CD4-positive, CD25-positive, alpha-beta regulatory T cell (primary cell): Measurements from ENCODE around the gene PIP5K1C. TPM values are rescaled to one million over a fixed set of nuclear protein-coding genes. Genes with fewer than 3 reads are reported as not detected.

Experiments
- ATAC-seq, 2 donors: fragments of 150-1000 bp; cut with Tn5 transposase; one replicate each; pipeline ENCODE4 v1.10.0; 2021; ENCODE audit warnings: low read depth in 2 of 2, moderate number of reproducible peaks in 2 of 2, moderate library complexity in 1 of 2
- DNase-seq, 3 donors: peaks; one replicate each; pipeline versions ENCODE4 v3.0.0 to v3.0.0-alpha.2; 2012 to 2022; ENCODE audit warnings: mixed read lengths in 1 of 3
- H3K27ac ChIP-seq: one replicate; pipeline ENCODE4 v1.7.0; 2013; ENCODE audit warnings: mild to moderate bottlenecking, low read length; ENCODE audit not compliant: insufficient read depth, poor library complexity, severe bottlenecking
- H3K27me3 ChIP-seq: one replicate; pipeline ENCODE4 v1.7.0; 2013; ENCODE audit warnings: low read length; ENCODE audit not compliant: control insufficient read depth, insufficient read depth
- H3K36me3 ChIP-seq: one replicate; pipeline ENCODE4 v1.7.0; 2013; ENCODE audit warnings: mild to moderate bottlenecking, low read length, moderate library complexity; ENCODE audit not compliant: control insufficient read depth, insufficient read depth
- H3K4me1 ChIP-seq: 2 replicates; pipeline ENCODE4 v1.7.0; 2013; ENCODE audit warnings: mild to moderate bottlenecking, low read length; ENCODE audit not compliant: insufficient read depth, control insufficient read depth, poor library complexity, severe bottlenecking
- H3K4me3 ChIP-seq: one replicate; pipeline ENCODE4 v1.7.0; 2013; ENCODE audit warnings: low read depth, mild to moderate bottlenecking, low read length, moderate library complexity
- H3K9me3 ChIP-seq, 2 experiments: 1 replicate in 1 of 2; 2 replicates in 1 of 2; pipeline ENCODE4 v1.7.0; 2013; ENCODE audit warnings: low read length in 2 of 2, mild to moderate bottlenecking in 1 of 2, moderate library complexity in 1 of 2; ENCODE audit not compliant: control insufficient read depth in 2 of 2
- H3K27ac Mint-ChIP-seq, 3 donors: one replicate each; pipeline ENCODE4 v1.8.0; 2020 to 2022; ENCODE audit warnings: mild to moderate bottlenecking in 3 of 3, mixed read lengths in 3 of 3, moderate library complexity in 2 of 3
- H3K27me3 Mint-ChIP-seq: one replicate; pipeline ENCODE4 v1.8.0; 2022; ENCODE audit warnings: mild to moderate bottlenecking, mixed read lengths
- H3K36me3 Mint-ChIP-seq: one replicate; pipeline ENCODE4 v1.8.0; 2020; ENCODE audit warnings: mixed read lengths
- H3K4me1 Mint-ChIP-seq, 4 donors: one replicate each; pipeline ENCODE4 v1.8.0; 2020 to 2022; ENCODE audit warnings: mixed read lengths in 4 of 4, mild to moderate bottlenecking in 1 of 4
- H3K4me3 Mint-ChIP-seq, 4 donors: one replicate each; pipeline ENCODE4 v1.8.0; 2020 to 2022; ENCODE audit warnings: mild to moderate bottlenecking in 4 of 4, mixed read lengths in 4 of 4, moderate library complexity in 3 of 4
- H3K9me3 Mint-ChIP-seq, 7 donors: one replicate each; pipeline ENCODE4 v1.8.0; 2020 to 2022; ENCODE audit warnings: mixed read lengths in 7 of 7, mild to moderate bottlenecking in 3 of 7, moderate library complexity in 2 of 7
- polyA plus RNA-seq, 4 donors: library from polyadenylated mRNA; unstranded; fragments of 300-500 nt; fragmentation: Illumina TruSeq; gene quantifications; one replicate each; pipeline ENCODE4 v1.2.3, GENCODE V29; 2021
- total RNA-seq: library from RNA; stranded (reverse); gene quantifications from one replicate; pipeline ENCODE4 v1.2.3, GENCODE V29; 2022

The PIP5K1C gene
- total and polyA plus RNA-seq, 5 donors from 2014 or later, result 3.8 to 28.1 (median 4.5) TPM

DNA sequence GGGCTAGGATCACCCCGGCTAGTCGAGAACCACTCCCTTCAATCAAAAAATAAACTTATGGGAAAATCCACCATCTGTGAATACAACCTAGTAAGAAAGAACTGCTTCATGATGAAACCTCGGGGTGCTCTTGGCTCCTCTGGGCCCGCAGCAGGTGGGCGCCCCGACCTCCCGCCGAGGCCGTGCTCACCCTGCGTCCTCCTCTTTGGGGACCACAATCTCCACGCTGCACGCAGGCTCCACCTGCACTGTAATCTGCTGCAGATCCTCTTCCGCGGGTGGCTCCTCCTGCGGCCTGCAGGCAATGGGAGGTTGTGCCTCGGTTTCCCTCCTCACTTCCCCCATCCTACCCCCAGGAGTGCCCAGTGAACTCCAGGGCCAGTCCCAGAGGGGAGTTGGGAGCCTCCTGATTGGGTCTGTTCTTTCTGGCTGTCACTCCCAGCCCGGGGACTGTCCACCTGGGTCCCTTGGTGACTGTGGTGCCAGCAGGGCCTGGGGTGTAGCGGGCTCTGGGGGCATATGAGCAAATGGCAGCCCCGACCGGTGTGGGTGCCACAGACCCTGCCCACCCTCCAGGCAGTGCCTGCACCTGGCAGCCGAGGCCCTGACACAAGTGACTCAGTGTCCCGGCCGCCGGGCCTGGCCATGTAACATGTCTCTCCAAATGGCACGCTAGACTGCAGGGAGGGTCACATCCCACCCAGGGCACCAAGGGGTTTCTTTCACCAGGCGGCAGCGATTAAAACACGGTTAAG is 58.6 kb downstream of the PIP5K1C start:
- Histone ChIP-seq H3K9me3 (no peaks in the 10 kb centered on the region), H3K27me3 (no peaks in the 10 kb centered on the region), H3K4me1 (no peaks in the 10 kb centered on the region), H3K36me3 (peaks cover 7% of the 10 kb centered on the region), H3K27ac (no peak overlapping the region), H3K4me3 (no peak overlapping the region)
- DNase-seq (no peak), ATAC-seq (no peak)
- Mint-ChIP-seq H3K4me1 (no peaks in the 10 kb centered on the region), H3K27me3 (no peaks in the 10 kb centered on the region), H3K36me3 (peaks cover 10% of the 10 kb centered on the region), H3K4me3 (no peak overlapping the region), H3K9me3 (no peaks in the 10 kb centered on the region), H3K27ac (no peak overlapping the region)

DNA sequence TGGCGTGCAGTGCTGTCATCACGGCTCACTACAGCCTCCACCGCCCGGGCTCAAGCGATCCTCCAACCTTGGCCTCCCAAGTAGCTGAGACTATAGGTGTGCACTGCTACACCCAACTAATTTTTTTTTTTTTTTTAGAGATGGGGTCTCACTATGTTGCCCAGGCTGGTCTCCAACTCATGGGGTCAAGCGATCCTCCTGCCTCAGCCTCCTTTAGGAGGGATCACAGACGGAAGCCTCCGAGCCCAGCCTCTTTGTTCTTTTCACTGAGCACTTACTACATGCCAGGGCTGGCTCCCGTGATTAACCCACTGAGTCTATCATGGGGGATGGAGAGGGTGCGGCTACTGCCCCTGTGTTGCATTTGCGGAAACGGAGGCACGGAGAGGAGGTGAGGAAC is 60.8 kb downstream of the PIP5K1C start:
- no peak overlapping the region for H3K4me3 ChIP-seq
- no peaks in the 10 kb centered on the region for H3K27me3 Mint-ChIP-seq
- H3K4me3 Mint-ChIP-seq, result no peak overlapping the region
- H3K4me1 ChIP-seq, result no peaks in the 10 kb centered on the region
- no peaks in the 10 kb centered on the region for H3K4me1 Mint-ChIP-seq
- peaks cover 7% of the 10 kb centered on the region for H3K36me3 ChIP-seq
- H3K9me3 Mint-ChIP-seq, result peaks cover 0 to under 1% (median 0%) of the 10 kb centered on the region in 7 donors
- H3K36me3 Mint-ChIP-seq, result peaks cover 10% of the 10 kb centered on the region
- H3K27ac Mint-ChIP-seq, result no peak overlapping the region
- DNase-seq (no peak), ATAC-seq (no peak)
- no peak overlapping the region for H3K27ac ChIP-seq
- H3K27me3 ChIP-seq, result no peaks in the 10 kb centered on the region
- H3K9me3 ChIP-seq, result no peaks in the 10 kb centered on the region

GRCh38 chr19:3638208-3639193 is 61.8 kb downstream of the PIP5K1C start:
- Histone ChIP-seq H3K27me3 (no peaks in the 10 kb centered on the region), H3K4me1 (no peaks in the 10 kb centered on the region), H3K9me3 (no peaks in the 10 kb centered on the region), H3K4me3 (no peak overlapping the region), H3K27ac (no peak overlapping the region), H3K36me3 (peaks cover 7% of the 10 kb centered on the region)
- Mint-ChIP-seq H3K27me3 (no peaks in the 10 kb centered on the region), H3K36me3 (peaks cover 10% of the 10 kb centered on the region), H3K27ac (no peak overlapping the region), H3K4me1 (no peaks in the 10 kb centered on the region), H3K4me3 (no peak overlapping the region), H3K9me3 (peaks cover 0 to 1% (median 0%) of the 10 kb centered on the region in 7 donors)
- DNase-seq, result no peak
- ATAC-seq, result no peak

DNA sequence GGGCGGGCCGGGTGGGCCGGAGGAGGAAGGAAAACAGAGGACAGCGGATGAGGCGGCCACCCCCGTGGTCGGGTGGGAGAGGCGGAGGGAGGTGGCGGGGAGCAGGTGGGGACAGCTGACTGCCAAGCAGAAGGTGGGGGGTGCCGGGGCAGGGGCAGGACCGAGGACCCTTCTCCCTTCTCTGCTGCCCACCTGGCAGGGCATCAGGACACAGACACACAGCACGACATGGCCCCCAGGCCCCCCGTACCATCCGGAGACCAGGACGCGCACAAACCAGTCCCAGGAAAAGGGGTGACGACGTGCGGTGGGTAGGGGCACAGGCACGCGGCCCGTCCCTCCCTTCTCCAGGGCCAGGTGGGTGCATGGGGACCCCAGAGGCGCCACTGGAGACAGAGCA is 62.6 kb downstream of the PIP5K1C start:
- ATAC-seq (no peak), DNase-seq (no peak)
- peaks cover 6% of the 10 kb centered on the region for H3K36me3 Mint-ChIP-seq
- no peaks in the 10 kb centered on the region for H3K4me1 Mint-ChIP-seq
- Histone ChIP-seq H3K4me3 (no peak overlapping the region), H3K27ac (no peak overlapping the region), H3K27me3 (no peaks in the 10 kb centered on the region), H3K36me3 (peaks cover 7% of the 10 kb centered on the region), H3K4me1 (no peaks in the 10 kb centered on the region), H3K9me3 (no peaks in the 10 kb centered on the region)
- H3K27ac Mint-ChIP-seq, result no peak overlapping the region
- H3K27me3 Mint-ChIP-seq, result no peaks in the 10 kb centered on the region
- peaks cover 0 to 1% (median 0%) of the 10 kb centered on the region in 7 donors for H3K9me3 Mint-ChIP-seq
- no peak overlapping the region for H3K4me3 Mint-ChIP-seq

DNA sequence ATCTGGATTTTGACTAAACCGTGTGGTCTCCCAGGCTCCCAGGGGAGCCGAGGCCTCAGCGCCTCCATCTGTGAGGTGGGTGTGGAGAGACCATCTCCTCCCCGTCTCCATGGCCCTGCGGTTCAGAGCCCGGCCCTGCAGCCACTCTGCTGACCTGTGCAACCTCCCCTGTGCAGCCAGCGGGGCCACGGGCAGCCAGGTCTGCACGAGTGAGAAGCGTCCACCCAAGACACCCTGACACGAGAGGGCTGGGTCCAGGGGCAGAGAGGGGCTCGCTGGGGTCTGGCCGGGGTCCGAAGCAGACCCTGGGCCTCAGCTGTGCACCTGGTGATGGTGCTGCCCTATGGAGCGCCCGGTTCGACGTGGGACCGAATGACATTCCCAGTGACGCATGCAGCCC is 63.3 kb downstream of the PIP5K1C start:
- Mint-ChIP-seq H3K4me3 (no peak overlapping the region), H3K27me3 (no peaks in the 10 kb centered on the region), H3K27ac (no peak overlapping the region), H3K4me1 (no peaks in the 10 kb centered on the region), H3K36me3 (peaks cover 5% of the 10 kb centered on the region), H3K9me3 (peaks cover 0 to 1% (median 0%) of the 10 kb centered on the region in 7 donors)
- no peak for ATAC-seq
- Histone ChIP-seq H3K27ac (no peak overlapping the region), H3K36me3 (peaks cover 7% of the 10 kb centered on the region), H3K4me3 (no peak overlapping the region), H3K27me3 (no peaks in the 10 kb centered on the region), H3K9me3 (no peaks in the 10 kb centered on the region), H3K4me1 (no peaks in the 10 kb centered on the region)
- no peak for DNase-seq

- no peak overlapping the region for H3K4me3 Mint-ChIP-seq
- ATAC-seq, result no peak
- peaks cover 7% of the 10 kb centered on the region for H3K36me3 ChIP-seq
These were observed 63.8 kb downstream of the PIP5K1C start for GRCh38 chr19:3636506-3636905.

GRCh38 chr19:3634496-3635045 is 65.7 kb downstream of the PIP5K1C start:
- Histone ChIP-seq H3K9me3 (no peaks in the 10 kb centered on the region), H3K4me3 (no peak overlapping the region), H3K27me3 (no peaks in the 10 kb centered on the region), H3K4me1 (no peaks in the 10 kb centered on the region), H3K36me3 (peaks cover 5% of the 10 kb centered on the region), H3K27ac (no peak overlapping the region)
- H3K4me1 Mint-ChIP-seq, result peaks cover 0 to 2% (median 0%) of the 10 kb centered on the region in 4 donors
- no peak for ATAC-seq
- H3K27ac Mint-ChIP-seq, result no peak overlapping the region
- H3K36me3 Mint-ChIP-seq, result peaks cover 8% of the 10 kb centered on the region
- no peak for DNase-seq
- H3K4me3 Mint-ChIP-seq, result peak overlapping the region in 1 of 4 donors; percentile 46
- H3K27me3 Mint-ChIP-seq, result no peaks in the 10 kb centered on the region
- H3K9me3 Mint-ChIP-seq, result peaks cover 0 to 1% (median 0%) of the 10 kb centered on the region in 7 donors

More at GRCh38 chr19:3636506-3636905, 63.8 kb downstream of the PIP5K1C start:
- no peaks in the 10 kb centered on the region for H3K27me3 Mint-ChIP-seq
- Histone ChIP-seq H3K27ac (no peak overlapping the region), H3K9me3 (no peaks in the 10 kb centered on the region), H3K4me3 (no peak overlapping the region), H3K27me3 (no peaks in the 10 kb centered on the region), H3K4me1 (no peaks in the 10 kb centered on the region)
- H3K27ac Mint-ChIP-seq, result no peak overlapping the region
- H3K4me1 Mint-ChIP-seq, result no peaks in the 10 kb centered on the region
- peaks cover 5% of the 10 kb centered on the region for H3K36me3 Mint-ChIP-seq
- no peak for DNase-seq
- H3K9me3 Mint-ChIP-seq, result peaks cover 0 to 1% (median 0%) of the 10 kb centered on the region in 7 donors
